Measurements from ENCODE around the gene KCNMA1. TPM values are rescaled to one million over a fixed set of nuclear protein-coding genes. Genes with fewer than 3 reads are reported as not detected.

Gene KCNMA1
- total and polyA plus RNA-seq, 10 of the 15 experiments (the other 5 are each of a cell fraction or from before 2014, with no cell fraction given), result 8.5 to 77.0 (median 21.3) TPM

- no peak for TF ChIP-seq SMC3 (IDR thresholded peaks at IDR 0.05; ENCODE audit: borderline replicate concordance, low read length)
- no peak for TF ChIP-seq CHD4 (IDR thresholded peaks at IDR 0.05)
- no peak for TF ChIP-seq MLLT1 (IDR thresholded peaks at IDR 0.05)
- Histone ChIP-seq H3K4me3 (no peak overlapping the region), H3K9ac (ENCODE audit: control insufficient read depth, insufficient read depth, low read length) (no peak overlapping the region), H3K9me3 (replicated peaks; ENCODE audit: control insufficient read depth, insufficient read depth, low read length) (no peaks in the 10 kb centered on the region), H4K20me1 (ENCODE audit: control insufficient read depth, insufficient read depth) (no peaks in the 10 kb centered on the region), H3K27me3 (replicated peaks in 1 of 2; ENCODE audit: control insufficient read depth in 2 of 2, insufficient read depth in 2 of 2, low read length in 1 of 2) (no peaks in the 10 kb centered on the region), H3K27ac (ENCODE audit: control insufficient read depth, insufficient read depth) (no peak overlapping the region), H3K4me1 (ENCODE audit: control insufficient read depth, insufficient read depth, low read length) (no peaks in the 10 kb centered on the region), H3K79me2 (ENCODE audit: control insufficient read depth, insufficient read depth, low read length) (no peaks in the 10 kb centered on the region), H3K4me2 (ENCODE audit: control insufficient read depth, insufficient read depth) (no peak overlapping the region), H3K36me3 (ENCODE audit: control insufficient read depth in 2 of 2, insufficient read depth in 2 of 2, low read length in 1 of 2) (no peaks in the 10 kb centered on the region), H2AFZ (ENCODE audit: control insufficient read depth, low read depth, low read length) (no peak overlapping the region)
- ATAC-seq, result no peak
- ChIA-PET POLR2A (no interaction called here), SMC1A (ENCODE audit: uncharacterized antibody, unreplicated experiment) (interaction anchor here (0.8 to 2.6 kb wide), 6 partner anchors 8 to 581 kb away, joined by 3 to 10 read pairs (median 4); no protein-coding TSS in a partner anchor), CTCF (interaction anchor here (0.6 to 23.3 kb wide), 11 partner anchors 9 to 598 kb away, joined by 3 to 532 read pairs (median 3); partner anchors contain the start of gene KCNMA1), RAD21 (ENCODE audit: unreplicated experiment) (no interaction called here)
- FAIRE-seq, result no peak
- in situ Hi-C loops (cut with MboI), result no loop called here
- no peak for DNase-seq (ENCODE audit: low read depth, low spot score)
- intact Hi-C loops (cut with micrococcal nuclease; ENCODE audit: unreplicated experiment), result no loop called here
- WGBS (ENCODE audit: insufficient coverage, insufficient replicate concordance, low lambda C conversion rate, missing lambda C conversion rate), result 43% methylated on average over 3 of the region's 3 CpGs
- no TSS peak for BruUV-seq (replicated peaks)
Measured at GRCh38 chr10:77158666-77159065, 478.9 kb downstream of the KCNMA1 start.

GRCh38 chr10:77157248-77158019 is 480.2 kb downstream of the KCNMA1 start:
- in situ Hi-C loops (cut with MboI), result no loop called here
- FAIRE-seq, result no peak

More at GRCh38 chr10:77157248-77158019, 480.2 kb downstream of the KCNMA1 start:
- Histone ChIP-seq H4K20me1 (ENCODE audit: control insufficient read depth, insufficient read depth) (no peaks in the 10 kb centered on the region), H3K4me2 (ENCODE audit: control insufficient read depth, insufficient read depth) (no peak overlapping the region), H3K36me3 (ENCODE audit: control insufficient read depth in 2 of 2, insufficient read depth in 2 of 2, low read length in 1 of 2) (no peaks in the 10 kb centered on the region), H3K27ac (ENCODE audit: control insufficient read depth, insufficient read depth) (no peak overlapping the region), H2AFZ (ENCODE audit: control insufficient read depth, low read depth, low read length) (no peak overlapping the region), H3K79me2 (ENCODE audit: control insufficient read depth, insufficient read depth, low read length) (no peaks in the 10 kb centered on the region), H3K4me3 (no peak overlapping the region), H3K9ac (ENCODE audit: control insufficient read depth, insufficient read depth, low read length) (no peak overlapping the region), H3K4me1 (ENCODE audit: control insufficient read depth, insufficient read depth, low read length) (no peaks in the 10 kb centered on the region), H3K9me3 (replicated peaks; ENCODE audit: control insufficient read depth, insufficient read depth, low read length) (no peaks in the 10 kb centered on the region), H3K27me3 (replicated peaks in 1 of 2; ENCODE audit: control insufficient read depth in 2 of 2, insufficient read depth in 2 of 2, low read length in 1 of 2) (no peaks in the 10 kb centered on the region)
- ATAC-seq (no peak), DNase-seq (ENCODE audit: low read depth, low spot score) (no peak)
- intact Hi-C loops (cut with micrococcal nuclease; ENCODE audit: unreplicated experiment), result no loop called here
- 37% methylated on average over 9 of the region's 9 CpGs for WGBS (ENCODE audit: insufficient coverage, insufficient replicate concordance, low lambda C conversion rate, missing lambda C conversion rate)
- no TSS peak for BruUV-seq (replicated peaks)
- no peak for TF ChIP-seq MEF2A (IDR thresholded peaks at IDR 0.05; ENCODE audit: insufficient read depth, low read depth, low read length)
- no peak for TF ChIP-seq TCF3 (IDR thresholded peaks at IDR 0.05; ENCODE audit: borderline replicate concordance, insufficient read depth, low read depth, low read length)
- TF ChIP-seq E2F8 (IDR thresholded peaks at IDR 0.05; ENCODE audit: low read depth, partially characterized antibody), result no peak
- TF ChIP-seq NR2C1 (IDR thresholded peaks at IDR 0.05), result no peak
- POLR2A ChIA-PET, result no interaction called here
- RAD21 ChIA-PET (ENCODE audit: unreplicated experiment), result no interaction called here
- SMC1A ChIA-PET (ENCODE audit: uncharacterized antibody, unreplicated experiment), result interaction anchor here (0.8 to 2.6 kb wide), 4 partner anchors 11 to 486 kb away, joined by 3 to 10 read pairs (median 4); no protein-coding TSS in a partner anchor
- CTCF ChIA-PET, result interaction anchor here (0.8 to 23.3 kb wide), 8 partner anchors 9 to 557 kb away, joined by 3 to 532 read pairs (median 3); partner anchors contain the start of gene KCNMA1
